ENCODE data around the gene GALNS.

GALNS gene

GRCh38 chr16:88809676-88810165 is 47.0 kb downstream of the GALNS start:
- DNase-seq: no peak
- intact Hi-C loops (cut with DNase I): loop anchor here (2.0 kb wide), 1 partner anchor 47 kb away; the partner anchor contains the start of genes GALNS and TRAPPC2L

GRCh38 chr16:88809068-88809675 is 47.6 kb downstream of the GALNS start:
- DNase-seq: no peak
- intact Hi-C loops (cut with DNase I): no loop called here

GRCh38 chr16:88807626-88808453 is 48.9 kb downstream of the GALNS start:
- DNase-seq: no peak
- intact Hi-C loops (cut with DNase I): no loop called here

GRCh38 chr16:88807142-88807625 is 49.6 kb downstream of the GALNS start:
- intact Hi-C loops (cut with DNase I): no loop called here
- no peak for DNase-seq

GRCh38 chr16:88806491-88807111 is 50.1 kb downstream of the GALNS start:
- intact Hi-C loops (cut with DNase I): no loop called here
- no peak for DNase-seq

- DNase-seq: no peak
- intact Hi-C loops (cut with DNase I): no loop called here
Observed at GRCh38 chr16:88805887-88806393, 50.8 kb downstream of the GALNS start.

GRCh38 chr16:88805340-88805715 is 51.4 kb downstream of the GALNS start:
- no peak for DNase-seq
- intact Hi-C loops (cut with DNase I): no loop called here

- intact Hi-C loops (cut with DNase I): no loop called here
- DNase-seq: no peak
Observed at GRCh38 chr16:88804552-88805339, 52.0 kb downstream of the GALNS start.

GRCh38 chr16:88804173-88804551 is 52.6 kb downstream of the GALNS start:
- intact Hi-C loops (cut with DNase I): no loop called here
- no peak for DNase-seq

- intact Hi-C loops (cut with DNase I): loop anchor here (1.0 kb wide), 1 partner anchor 8 kb away; the partner anchor contains the start of gene APRT
- DNase-seq: peak; percentile 57 to 96 (median 71)
Observed at GRCh38 chr16:88803264-88803987, 53.3 kb downstream of the GALNS start, which contains the start of gene CDT1. CDT1 (plus strand) TSS chr16:88803789; CDS start chr16:88803832, 43 bp downstream.

- no peak for DNase-seq
- intact Hi-C loops (cut with DNase I): no loop called here
Observed at GRCh38 chr16:88800277-88800592, 56.5 kb downstream of the GALNS start.

- DNase-seq: no peak
Observed at GRCh38 chr16:88799569-88800276, 57.0 kb downstream of the GALNS start.

GRCh38 chr16:88798772-88799455 is 57.8 kb downstream of the GALNS start:
- intact Hi-C loops (cut with DNase I): no loop called here
- no peak for DNase-seq

More at GRCh38 chr16:88799569-88800276, 57.0 kb downstream of the GALNS start:
- intact Hi-C loops (cut with DNase I): no loop called here

- intact Hi-C loops (cut with DNase I): no loop called here
- no peak for DNase-seq
Observed at GRCh38 chr16:88798073-88798472, 58.7 kb downstream of the GALNS start.

GRCh38 chr16:88796278-88796677 is 60.5 kb downstream of the GALNS start:
- intact Hi-C loops (cut with DNase I): no loop called here
- DNase-seq: no peak

- DNase-seq: no peak
- intact Hi-C loops (cut with DNase I): loop anchor here (1.0 kb wide), 1 partner anchor 21 kb away; no protein-coding TSS in a partner anchor
Observed at GRCh38 chr16:88793251-88793954, 63.3 kb downstream of the GALNS start.

GRCh38 chr16:88792668-88793250 is 64.0 kb downstream of the GALNS start:
- intact Hi-C loops (cut with DNase I): loop anchor here (1.0 kb wide), 1 partner anchor 20 kb away; no protein-coding TSS in a partner anchor
- DNase-seq: no peak

All from posterior cingulate gyrus (tissue), 11 donors.